Activated CD8-positive, alpha-beta memory T cell treated with anti-CD3 and anti-CD28 coated beads for 24 hours (primary cell): ENCODE measurements around the gene ETHE1.
"Not testable (repeated sequence)": the region's sequence is repeated elsewhere in the genome, so short reads cannot be mapped to it uniquely, and the experiment has no call there.

Experiments
- DNase-seq: peaks from one replicate; pipeline ENCODE4 v3.0.0-alpha.2; 2020

ETHE1 gene

DNA sequence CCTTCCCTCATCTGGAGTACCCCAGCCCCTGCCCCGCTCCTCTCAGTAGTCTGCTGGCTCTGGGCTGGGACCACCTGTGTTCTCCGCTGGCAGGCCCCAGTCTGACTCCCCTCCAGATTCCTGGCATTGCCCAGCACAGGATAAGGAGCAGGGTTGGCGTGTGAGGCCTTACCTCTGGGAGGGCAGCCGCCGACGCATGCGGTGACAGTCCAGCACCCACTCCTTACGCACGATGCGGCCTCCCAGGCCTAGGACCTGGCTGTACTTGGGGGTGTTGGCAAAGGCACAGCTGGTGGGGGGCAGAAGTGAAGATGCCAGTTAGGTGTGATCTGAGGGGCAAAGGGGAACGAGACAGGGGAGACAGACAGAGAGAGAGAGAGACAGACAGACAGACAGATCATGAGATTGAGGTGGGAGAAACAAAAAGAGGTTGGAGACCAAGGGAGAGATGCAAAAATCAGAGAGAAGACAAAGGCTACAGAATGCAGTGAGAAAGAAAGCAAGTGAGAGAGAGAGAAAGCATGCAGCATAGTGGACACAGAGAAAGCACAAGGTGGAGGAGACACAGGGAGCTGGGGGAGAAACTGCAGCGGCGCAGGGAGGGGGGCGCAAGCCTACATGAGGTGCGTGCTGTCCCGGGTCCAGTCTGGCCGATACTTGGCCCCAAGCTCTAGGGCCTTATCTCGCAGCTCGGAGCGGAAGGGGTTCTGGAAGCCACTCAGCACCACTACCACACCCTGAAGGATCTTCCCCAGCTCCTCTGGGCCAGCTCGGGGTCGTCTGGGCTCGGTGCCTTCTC lies 24.6 kb upstream of the ETHE1 start:
- no peak for DNase-seq

DNA sequence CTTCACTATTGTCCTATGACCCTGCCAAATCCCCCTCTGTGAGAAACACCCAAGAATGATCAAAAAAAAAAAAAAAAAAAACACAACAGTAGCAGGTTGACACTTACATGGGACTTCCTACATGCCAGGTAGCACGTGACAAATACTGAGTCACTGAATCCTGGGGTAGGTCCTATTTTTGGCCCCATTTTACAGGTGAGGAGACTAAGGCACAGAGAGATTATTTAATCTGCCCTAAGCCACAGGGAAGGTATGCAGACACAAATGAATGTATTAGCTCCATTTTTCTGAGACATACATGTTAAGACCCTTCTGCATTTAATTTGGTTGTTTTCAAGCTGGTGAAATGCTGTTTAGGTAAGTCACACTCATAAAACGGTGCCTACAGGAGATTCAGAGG lies 21.7 kb upstream of the ETHE1 start:
- DNase-seq = no peak

DNA sequence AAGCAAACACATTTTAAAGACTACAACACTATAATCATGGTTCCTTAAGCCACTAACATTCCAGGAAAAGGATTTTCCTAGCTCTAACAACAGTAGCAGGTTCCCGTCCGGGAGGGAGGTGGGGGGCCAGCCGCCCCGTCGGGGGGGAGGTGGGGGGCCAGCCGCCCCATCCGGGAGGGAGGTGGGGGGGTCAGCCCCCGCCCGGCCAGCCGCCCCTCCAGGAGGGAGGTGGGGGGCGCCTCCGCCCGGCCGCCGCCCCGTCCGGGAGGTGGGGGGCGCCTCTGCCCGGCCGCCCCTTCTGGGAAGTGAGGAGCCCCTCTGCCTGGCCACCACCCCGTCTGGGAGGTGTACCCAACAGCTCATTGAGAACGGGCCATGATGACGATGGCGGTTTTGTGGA lies 20.9 kb upstream of the ETHE1 start:
- not testable (repeated sequence) for DNase-seq

DNA sequence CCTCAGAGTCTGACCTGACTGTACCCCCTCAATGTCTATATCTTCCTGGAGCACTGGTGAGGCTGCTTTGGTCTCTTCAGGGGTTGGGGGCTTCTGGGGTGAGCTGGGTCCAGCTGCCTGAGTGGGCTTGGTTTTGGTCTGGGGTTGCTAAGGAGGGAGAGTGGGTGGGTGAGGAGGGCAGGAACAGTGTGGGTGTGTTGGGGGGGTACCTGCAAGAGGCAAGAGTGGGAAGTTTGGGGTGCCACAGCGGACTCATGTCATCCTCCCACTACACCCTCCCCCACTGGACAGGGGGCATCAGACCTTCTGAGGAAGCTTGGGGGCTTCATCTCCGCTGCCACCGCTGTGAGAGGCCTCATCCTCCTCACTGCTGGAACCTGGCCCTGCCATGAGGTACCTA lies 19.6 kb upstream of the ETHE1 start:
- DNase-seq = no peak

DNA sequence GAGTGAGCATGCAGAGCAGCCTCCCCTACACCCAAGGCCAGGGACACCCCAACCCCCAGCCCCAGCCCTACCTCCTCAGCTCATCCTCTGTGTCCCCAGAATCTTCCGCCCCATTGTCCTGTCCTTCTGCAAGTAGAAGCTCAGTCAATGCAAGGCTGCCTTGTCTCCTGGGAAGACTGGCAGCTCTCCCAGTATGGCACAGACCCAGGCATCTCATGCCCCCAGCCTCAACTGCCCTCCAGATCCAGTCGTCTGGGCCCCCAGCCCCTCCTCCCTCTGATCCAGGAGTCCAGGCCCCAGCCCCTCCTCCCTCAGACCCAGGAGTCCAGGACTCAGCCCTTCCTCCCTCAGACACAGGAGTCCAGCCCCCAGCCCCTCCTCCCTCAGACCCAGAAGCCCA lies 19.0 kb upstream of the ETHE1 start:
- no peak for DNase-seq

DNA sequence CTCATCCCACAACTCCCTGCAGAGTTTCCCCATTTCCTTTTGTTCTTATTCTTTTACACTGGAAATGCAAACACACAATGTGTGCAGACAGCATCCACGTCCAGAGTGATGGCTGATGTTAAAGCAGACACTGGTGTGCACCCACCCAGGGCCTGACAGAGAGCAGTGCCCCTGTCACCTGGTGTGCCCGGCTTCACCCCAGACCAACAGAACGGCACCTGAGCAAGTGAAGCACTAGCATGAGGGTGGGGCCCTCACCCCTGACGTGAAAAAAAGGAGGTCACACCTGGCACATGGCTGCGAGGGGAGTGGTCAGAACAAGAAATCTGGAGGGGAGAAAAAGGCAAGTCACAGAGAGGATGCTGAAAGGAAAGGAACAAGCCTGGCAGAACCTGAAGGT lies 18.3 kb upstream of the ETHE1 start:
- no peak for DNase-seq

DNA sequence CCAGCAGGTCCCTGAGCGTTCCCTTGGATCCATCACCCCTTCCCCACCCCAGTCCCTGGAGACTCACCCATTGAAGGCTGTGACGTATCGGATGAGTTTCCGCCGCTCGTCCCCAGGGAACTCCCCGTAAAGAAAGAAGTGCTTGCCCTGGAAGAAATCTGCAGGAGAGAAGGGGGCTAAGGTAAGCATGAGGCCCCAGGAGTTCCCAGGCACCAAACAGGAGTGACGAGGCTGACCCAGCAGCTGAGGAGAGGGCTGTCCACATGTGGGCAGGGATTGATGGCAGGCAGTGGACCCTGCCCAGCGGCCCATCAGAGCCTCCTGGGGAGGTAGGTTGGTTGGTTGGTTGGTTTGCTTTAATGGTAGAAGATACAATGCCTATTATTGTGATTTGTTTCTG lies 17.1 kb upstream of the ETHE1 start:
- no peak for DNase-seq

DNA sequence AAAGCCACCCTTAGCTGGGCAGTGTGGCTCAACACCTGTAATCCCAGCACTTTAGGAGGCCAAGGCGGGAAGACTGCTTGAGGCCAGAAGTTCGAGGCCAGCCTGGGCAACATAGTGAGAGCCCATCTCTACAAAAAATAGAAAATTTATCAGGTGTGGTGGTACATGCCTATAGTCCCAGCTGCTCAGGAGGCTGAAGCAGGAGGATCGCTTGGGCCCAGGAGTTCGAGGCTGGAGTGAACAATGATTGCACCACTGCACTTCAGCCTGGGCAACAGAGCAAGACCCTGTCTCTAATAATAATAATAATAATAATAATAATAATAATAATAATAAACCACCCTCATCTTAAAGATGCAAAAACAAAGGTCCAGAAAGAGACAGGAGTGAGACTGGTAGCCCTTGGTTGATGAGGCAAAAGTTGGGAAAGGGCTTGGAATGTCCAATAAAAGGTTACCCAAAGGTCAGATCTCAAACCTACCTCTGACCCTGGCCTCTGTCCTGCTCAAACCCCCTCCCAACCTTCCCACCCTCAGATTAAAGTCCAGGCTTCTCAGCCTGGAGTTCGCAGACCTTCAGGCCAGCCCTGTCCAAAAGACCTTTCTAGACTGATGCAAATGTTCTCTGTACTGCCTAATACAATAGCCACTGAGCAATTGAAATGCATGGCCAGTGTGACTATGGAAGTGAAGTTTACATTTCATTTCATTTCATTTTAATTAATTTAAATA lies 15.1 kb upstream of the ETHE1 start:
- no peak for DNase-seq

DNA sequence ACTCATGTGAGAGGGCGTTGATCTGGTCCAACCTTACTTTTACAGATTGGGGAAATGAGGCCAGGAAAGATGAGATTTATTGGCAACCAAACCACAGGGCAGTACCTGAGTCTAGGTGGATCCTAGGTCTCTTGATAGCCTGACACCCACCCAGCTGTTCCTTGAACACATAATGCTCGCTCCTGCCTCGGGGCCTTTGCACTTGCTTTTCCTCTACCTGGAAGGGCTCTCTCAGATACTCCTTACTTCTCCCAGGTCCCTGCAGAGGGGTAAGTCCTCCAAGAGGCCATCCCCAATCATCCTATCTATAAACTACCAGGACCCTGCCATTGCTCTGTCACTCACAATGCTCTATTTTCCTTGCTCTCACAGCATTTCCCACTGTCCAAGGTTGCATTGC lies 13.4 kb upstream of the ETHE1 start:
- no peak for DNase-seq

DNA sequence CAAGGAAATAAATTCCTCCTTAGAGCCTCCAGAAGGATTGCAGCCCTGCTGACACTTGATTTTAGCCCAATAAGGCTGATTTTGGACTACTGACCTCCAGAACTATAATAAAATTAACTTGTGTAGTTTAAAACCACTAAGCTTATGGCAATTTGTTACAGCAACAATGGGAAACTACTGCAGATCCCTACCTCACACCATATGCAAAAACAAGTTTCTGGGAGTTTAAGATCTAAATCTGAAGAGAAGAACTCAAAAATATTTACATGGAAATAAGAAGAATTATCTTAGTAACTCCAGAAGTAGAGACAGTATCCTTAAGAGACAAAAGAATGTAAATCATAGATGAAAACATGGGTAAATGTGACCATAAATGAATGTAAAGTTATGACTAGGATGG lies 11.9 kb upstream of the ETHE1 start:
- no peak for DNase-seq

DNA sequence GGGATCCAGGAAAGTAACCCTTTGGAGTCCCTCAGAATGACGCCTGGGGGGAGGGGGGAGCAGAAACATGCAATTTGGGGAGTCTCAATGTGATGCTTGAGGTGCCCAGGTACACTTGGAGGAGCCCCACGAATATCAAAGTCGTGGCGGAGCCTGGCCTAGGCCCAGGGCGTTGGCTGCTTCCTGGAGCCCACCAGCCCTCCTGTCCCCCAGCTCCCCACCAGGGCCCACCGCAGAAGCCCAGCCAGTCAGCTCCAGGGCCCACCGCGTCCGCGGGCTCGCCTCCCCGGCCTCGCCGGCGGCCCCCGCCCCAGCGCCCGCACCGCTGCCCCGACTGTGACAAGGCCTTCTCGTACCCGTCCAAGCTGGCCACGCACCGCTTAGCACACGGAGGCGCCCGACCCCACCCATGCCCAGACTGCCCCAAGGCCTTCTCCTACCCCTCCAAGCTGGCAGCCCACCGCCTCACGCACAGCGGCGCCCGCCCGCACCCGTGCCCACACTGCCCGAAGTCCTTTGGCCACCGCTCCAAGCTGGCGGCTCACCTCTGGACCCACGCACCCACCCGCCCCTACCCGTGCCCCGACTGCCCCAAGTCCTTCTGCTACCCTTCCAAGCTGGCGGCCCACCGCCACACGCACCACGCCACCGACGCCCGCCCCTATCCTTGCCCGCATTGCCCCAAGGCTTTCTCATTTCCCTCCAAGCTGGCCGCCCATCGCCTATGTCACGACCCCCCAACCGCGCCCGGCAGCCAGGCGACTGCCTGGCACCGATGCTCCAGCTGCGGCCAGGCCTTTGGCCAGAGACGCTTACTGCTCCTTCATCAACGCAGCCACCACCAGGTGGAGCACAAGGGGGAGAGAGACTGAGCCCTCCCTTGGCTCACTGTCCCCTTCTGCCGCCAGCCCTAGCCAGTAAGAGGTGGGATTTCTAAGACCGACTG lies 8.1 kb upstream of the ETHE1 start:
- peak; percentile 73 for DNase-seq

DNA sequence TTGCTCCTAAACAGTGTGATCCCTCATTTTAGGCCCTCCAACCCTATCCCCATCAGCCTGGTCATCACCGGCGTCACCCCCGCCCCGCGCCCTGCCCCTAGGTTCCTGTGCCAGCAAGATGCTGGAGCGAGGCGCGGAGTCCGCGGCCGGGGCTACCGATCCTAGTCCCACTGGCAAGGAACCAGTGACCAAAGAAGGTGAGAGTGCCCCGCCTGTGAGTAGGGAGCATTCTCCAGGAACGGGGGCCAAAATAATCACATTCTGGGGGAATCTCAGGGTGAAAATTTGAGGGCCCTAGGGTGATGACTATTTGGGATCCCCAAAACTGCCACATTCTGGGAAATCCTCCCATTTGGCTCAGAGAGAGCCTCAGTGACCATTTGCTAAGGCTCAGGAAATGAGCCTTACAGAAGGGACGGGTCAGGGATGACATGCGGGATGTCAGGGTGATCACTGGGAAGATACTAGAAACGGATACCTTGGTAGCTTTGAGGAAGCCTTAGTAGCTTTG lies 7.4 kb upstream of the ETHE1 start:
- no peak for DNase-seq

DNA sequence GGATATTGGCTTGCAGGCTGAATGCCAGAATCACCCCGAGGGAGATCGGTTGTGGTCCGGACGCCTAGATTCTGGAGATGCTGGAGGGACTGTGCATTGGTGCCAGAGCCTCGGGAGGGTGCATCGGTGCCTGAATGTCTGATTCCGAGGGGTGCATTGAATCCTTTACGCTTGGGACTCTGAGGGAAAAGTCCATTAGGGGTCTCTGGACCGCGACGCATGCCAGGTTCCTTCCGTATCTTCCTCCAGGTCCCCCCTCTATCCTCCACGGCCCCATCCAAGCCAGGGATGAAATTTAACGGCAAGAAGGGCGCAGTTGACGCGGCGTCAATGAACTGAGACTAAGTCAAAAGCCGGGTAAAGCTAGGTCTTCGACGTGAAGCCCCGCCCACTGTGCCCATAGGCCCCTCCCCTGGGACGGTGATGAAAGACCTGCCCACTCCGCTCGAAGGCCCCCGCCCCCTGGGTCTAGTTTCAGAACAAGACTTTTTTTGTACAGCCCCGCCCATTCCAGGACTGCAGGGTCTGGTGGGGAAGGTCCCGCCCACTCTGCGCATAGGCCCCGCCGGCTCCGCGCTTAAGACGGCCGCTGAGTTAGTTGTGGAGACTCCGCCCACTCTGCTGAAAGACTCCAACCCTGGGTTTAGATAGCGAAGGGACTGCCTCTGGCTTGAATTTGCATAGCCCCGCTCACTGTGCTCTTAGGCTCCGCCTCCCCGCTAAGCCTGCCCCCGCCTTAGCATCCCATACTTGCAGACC lies 6.7 kb upstream of the ETHE1 start:
- DNase-seq = peak; percentile 96

DNA sequence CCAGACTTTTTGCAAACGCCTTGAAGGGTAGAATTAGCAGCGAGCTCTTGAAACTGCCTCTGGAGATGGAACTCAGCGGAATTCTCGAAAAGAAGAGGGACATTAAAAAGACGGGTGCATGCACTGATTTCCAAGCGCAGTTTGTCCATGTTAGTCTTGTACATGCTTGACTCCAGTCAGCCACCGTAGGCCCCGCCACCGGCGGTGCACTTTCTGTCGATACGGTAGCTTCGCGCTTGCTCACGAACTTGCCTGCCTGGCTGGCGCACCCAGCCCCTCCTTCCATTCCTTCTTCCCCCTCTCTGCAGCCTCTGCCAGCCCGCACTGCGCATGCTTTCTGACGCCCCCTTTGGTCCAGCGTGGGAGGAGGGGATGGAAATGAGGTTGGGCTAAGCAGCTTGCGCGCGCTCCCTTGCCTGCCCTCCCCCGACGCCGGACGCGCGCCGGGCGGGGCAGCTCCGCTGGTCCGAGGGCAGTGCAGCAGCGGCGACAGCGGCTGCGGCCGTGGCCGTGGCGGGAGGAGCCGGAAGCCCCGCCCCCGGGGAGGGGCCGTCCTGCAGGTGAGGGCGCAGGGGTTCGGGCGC lies 6.1 kb upstream of the ETHE1 start, which contains the start of gene ZNF575:
Gene ZNF575 (plus strand): TSS at position 227 of the 584 bp plus-strand sequence. CDS start 1,235 bp downstream, outside the sequence.
- DNase-seq = peak; percentile 93

DNA sequence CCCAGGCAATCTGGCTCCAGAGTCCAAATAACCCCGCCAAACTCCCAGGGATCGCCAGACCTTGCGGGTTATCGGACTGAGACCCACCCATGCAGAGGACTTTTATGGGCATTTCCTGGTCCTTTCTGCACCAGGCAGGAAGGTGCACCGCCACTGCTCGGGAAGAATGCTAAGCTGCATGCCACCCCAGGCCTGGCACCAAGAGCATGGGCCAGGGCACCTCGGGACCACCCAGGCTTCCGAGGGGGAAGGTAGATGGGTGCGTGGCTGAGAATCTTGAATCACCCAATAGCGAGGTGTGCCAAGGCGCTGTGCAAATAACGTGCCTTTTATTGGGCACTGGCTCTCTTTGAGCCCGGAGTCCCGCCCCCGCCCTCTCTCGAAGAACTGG lies 5.6 kb upstream of the ETHE1 start:
- no peak for DNase-seq

DNA sequence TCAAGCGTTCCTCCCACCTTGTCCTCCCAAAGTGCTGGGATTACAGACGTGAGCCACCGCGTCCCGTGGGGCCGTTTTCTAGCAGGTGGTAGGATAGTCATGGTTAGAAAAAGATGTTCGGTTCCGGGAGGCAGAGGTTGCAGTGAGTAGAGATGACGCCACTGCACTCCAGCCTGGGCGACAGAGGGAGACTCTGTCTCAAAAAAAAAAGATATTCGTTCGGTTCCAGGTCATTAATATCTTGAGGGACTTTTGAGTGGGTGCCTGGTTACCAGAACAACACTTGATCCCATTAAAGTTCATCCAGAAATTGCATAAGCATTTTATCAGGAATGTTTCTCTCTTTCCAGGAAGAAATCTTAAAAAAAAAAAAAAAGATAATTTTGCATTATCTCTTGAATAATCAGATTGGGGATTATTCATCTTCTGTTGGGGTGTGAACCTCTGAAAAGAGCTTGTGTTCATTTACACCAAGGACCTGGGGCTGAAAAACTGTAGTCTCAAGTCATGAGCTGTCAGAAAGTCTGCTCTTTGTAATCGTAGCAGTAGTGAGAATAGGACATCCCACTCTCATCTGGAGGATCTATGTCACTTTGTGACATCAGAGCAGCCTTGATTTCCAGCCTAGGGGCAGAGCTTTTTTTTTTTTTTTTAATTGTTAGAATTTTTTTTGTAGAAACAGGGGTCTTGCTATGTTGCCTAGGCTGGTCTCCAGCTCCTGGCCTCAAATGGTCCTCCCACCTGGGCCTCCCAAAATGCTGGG lies 1.0 kb upstream of the ETHE1 start:
- DNase-seq = no peak

DNA sequence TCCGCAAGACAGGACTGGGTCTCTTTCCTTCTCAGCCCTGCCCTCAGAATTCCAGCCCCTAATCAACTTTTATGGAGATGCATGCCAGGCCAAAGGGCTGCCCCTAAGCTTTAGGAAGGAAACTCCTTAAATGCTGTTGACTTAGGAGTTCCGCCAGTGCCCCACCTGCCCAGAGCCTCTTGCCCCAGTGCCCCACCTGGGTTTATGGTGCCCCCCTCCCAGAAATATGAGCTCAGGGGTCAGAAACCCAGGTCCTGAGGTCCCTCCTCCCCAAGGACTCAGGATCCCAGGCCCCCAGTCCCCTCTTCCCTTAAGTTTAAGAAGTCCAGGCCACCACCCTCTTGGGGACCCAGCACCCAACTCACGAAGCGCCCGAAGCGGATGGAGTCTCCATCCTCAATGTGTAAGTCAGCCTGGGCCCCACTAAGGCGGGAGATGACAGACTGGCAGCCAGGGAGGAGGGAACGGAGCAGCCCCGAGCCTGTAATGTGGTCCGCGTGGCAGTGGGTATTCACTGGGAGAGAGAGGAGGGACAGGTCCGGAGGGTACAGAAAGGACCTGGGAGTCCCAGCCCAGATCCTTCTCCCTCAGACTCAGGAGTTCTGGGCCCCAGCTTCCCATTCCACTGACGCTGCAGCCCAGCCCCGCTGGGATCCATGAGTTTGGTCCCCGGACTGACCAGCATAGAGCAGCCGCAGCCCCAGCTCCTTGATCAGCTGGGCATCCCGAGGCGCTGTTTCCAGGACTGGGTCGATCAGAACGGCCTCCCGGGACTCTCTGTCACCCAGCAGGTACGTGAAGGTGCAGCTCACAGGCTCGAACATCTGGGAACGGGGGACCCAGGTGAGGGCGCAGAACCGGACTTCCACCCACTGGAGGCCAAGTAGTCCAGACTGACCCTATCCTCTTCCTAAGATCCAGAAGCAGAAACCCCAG lies 897 bp downstream of the ETHE1 start:
- peak; percentile 70 for DNase-seq

DNA sequence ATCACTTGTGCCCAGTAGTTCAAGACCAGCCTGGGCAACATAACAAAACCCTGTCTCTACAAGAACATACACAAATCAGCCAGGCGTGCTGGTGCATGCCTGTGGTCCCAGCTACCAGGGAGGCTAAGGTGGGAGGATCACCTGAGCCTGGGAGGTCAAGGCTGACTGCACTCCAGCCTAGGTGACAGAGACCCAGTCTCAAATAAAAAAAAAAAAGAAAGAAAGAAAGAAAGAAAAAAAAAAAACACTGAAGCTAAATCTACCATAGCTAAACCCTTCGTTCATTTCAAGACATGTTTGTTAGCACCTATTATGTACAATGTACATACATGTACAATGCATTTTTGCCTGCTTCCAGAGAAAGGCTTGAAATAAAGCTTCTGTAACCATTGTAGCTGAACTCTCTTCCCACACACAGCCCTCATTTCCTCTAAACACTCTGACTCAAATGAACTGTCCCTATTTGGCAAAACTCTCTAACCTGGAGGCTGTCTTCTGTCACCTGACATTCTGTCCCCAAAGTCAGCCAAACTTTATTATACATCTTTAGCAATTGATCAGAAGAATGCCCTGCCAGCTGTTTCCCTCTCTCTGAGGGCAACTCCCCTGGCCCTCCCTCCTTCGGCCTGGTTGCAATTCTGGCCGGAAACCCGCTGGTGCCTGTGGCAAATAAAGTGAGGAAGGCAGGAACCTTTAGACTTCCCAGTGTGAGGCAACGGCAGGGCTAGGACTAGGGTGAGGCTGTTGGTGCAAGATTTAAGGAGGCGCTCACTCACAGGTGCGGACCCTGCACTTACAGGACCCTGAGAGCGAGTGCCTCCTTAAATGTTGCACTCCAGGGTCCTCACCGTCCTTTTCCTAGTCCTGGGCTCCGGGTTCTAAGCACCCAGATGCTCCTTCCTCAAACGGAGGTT lies 1.8 kb downstream of the ETHE1 start:
- DNase-seq = peak; percentile 80

DNA sequence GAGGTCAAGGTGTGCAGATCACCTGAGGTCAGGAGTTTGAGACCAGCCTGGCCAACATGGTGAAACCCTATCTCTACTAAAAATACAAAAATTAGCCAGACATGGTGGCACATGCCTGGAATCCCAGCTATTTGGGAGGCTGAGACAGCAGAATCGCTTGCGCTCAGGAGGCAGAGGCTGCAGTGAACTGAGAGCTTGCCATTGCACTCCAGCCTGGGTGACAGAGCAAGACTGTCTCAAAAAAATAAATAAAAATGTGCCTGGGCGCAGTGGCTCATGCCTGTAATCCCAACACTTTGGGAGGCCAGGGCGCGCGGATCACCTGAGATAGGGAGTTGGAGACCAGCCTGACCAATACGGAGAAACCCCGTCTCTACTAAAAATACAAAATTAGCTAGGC lies 3.3 kb downstream of the ETHE1 start:
- not testable (repeated sequence) for DNase-seq
